ENCODE measurements around the gene ARHGAP28.

ARHGAP28 gene

GRCh38 chr18:6731222-6731596 lies 1.7 kb downstream of the ARHGAP28 start:
- no peak for DNase-seq (ENCODE audit: low read depth in 2 of 3, low spot score in 1 of 3)

GRCh38 chr18:6732952-6733351 lies 3.4 kb downstream of the ARHGAP28 start:
- DNase-seq (ENCODE audit: low read depth in 2 of 3, low spot score in 1 of 3) = no peak

- no peak for DNase-seq (ENCODE audit: low read depth in 2 of 3, low spot score in 1 of 3)
These were observed 4.2 kb downstream of the ARHGAP28 start for GRCh38 chr18:6733758-6734157.

- no peak for DNase-seq (ENCODE audit: low read depth in 2 of 3, low spot score in 1 of 3)
These were observed 5.4 kb downstream of the ARHGAP28 start for GRCh38 chr18:6734726-6735430.

- no peak for DNase-seq (ENCODE audit: low read depth in 2 of 3, low spot score in 1 of 3)
These were observed 8.3 kb downstream of the ARHGAP28 start for GRCh38 chr18:6737833-6738232.

GRCh38 chr18:6738622-6739021 lies 9.1 kb downstream of the ARHGAP28 start:
- DNase-seq (ENCODE audit: low read depth in 2 of 3, low spot score in 1 of 3) = no peak

GRCh38 chr18:6741232-6741663 lies 11.7 kb downstream of the ARHGAP28 start:
- DNase-seq (ENCODE audit: low read depth in 2 of 3, low spot score in 1 of 3) = no peak

- no peak for DNase-seq (ENCODE audit: low read depth in 2 of 3, low spot score in 1 of 3)
These were observed 12.3 kb downstream of the ARHGAP28 start for GRCh38 chr18:6741786-6742185.

GRCh38 chr18:6743999-6744398 lies 14.5 kb downstream of the ARHGAP28 start:
- no peak for DNase-seq (ENCODE audit: low read depth in 2 of 3, low spot score in 1 of 3)

GRCh38 chr18:6744816-6745455 lies 15.4 kb downstream of the ARHGAP28 start:
- no peak for DNase-seq (ENCODE audit: low read depth in 2 of 3, low spot score in 1 of 3)

- no peak for DNase-seq (ENCODE audit: low read depth in 2 of 3, low spot score in 1 of 3)
These were observed 16.1 kb downstream of the ARHGAP28 start for GRCh38 chr18:6745504-6746031.

GRCh38 chr18:6746386-6746960 lies 17.0 kb downstream of the ARHGAP28 start:
- DNase-seq (ENCODE audit: low read depth in 2 of 3, low spot score in 1 of 3) = no peak

- no peak for DNase-seq (ENCODE audit: low read depth in 2 of 3, low spot score in 1 of 3)
These were observed 18.1 kb downstream of the ARHGAP28 start for GRCh38 chr18:6747646-6748045.

- no peak for DNase-seq (ENCODE audit: low read depth in 2 of 3, low spot score in 1 of 3)
These were observed 18.7 kb downstream of the ARHGAP28 start for GRCh38 chr18:6748241-6748640.

GRCh38 chr18:6750411-6750810 lies 20.9 kb downstream of the ARHGAP28 start:
- DNase-seq (ENCODE audit: low read depth in 2 of 3, low spot score in 1 of 3) = no peak

- no peak for DNase-seq (ENCODE audit: low read depth in 2 of 3, low spot score in 1 of 3)
These were observed 21.7 kb downstream of the ARHGAP28 start for GRCh38 chr18:6751222-6751621.

- DNase-seq (ENCODE audit: low read depth in 2 of 3, low spot score in 1 of 3) = no peak
These were observed 22.8 kb downstream of the ARHGAP28 start for GRCh38 chr18:6752202-6752860.

GRCh38 chr18:6755107-6755506 lies 25.6 kb downstream of the ARHGAP28 start:
- DNase-seq (ENCODE audit: low read depth in 2 of 3, low spot score in 1 of 3) = no peak

- DNase-seq (ENCODE audit: low read depth in 2 of 3, low spot score in 1 of 3) = no peak
These were observed 28.4 kb downstream of the ARHGAP28 start for GRCh38 chr18:6757931-6758330.

- DNase-seq (ENCODE audit: low read depth in 2 of 3, low spot score in 1 of 3) = no peak
These were observed 30.1 kb downstream of the ARHGAP28 start for GRCh38 chr18:6759579-6759978.

GRCh38 chr18:6763524-6763923 lies 34.0 kb downstream of the ARHGAP28 start:
- no peak for DNase-seq (ENCODE audit: low read depth in 2 of 3, low spot score in 1 of 3)

GRCh38 chr18:6764382-6764781 lies 34.9 kb downstream of the ARHGAP28 start:
- DNase-seq (ENCODE audit: low read depth in 2 of 3, low spot score in 1 of 3) = no peak

All from stimulated activated CD4-positive, alpha-beta T cell treated with anti-CD3 and anti-CD28 coated beads, Interleukin-12 subunit alpha, Interleukin-12 subunit beta, amount 100 ng/mL, for 48 hours (primary cell).